ENCODE measurements around the gene DPP4.

DPP4 gene

GRCh38 chr2:161987311-161987710 lies 86.7 kb downstream of the DPP4 start:
- DNase-seq (ENCODE audit: low read depth, low spot score): no peak
- POLR2A ChIA-PET: no interaction called here
- no peak for TF ChIP-seq CTCF (IDR thresholded peaks at IDR 0.05; ENCODE audit: insufficient read depth, low read length, missing control alignments)
- no peak overlapping the region for H3K4me3 ChIP-seq (ENCODE audit: low read depth, low read length)
- CTCF ChIA-PET: interaction anchor here (0.8 to 1.0 kb wide), 2 partner anchors 9 to 138 kb away, joined by 3 read pairs; no protein-coding TSS in a partner anchor

GRCh38 chr2:161983866-161984265 lies 90.1 kb downstream of the DPP4 start:
- no peak for TF ChIP-seq CTCF (IDR thresholded peaks at IDR 0.05; ENCODE audit: insufficient read depth, low read length, missing control alignments)
- no peak for DNase-seq (ENCODE audit: low read depth, low spot score)
- no peak overlapping the region for H3K4me3 ChIP-seq (ENCODE audit: low read depth, low read length)
- ChIA-PET CTCF (no interaction called here), POLR2A (no interaction called here)

GRCh38 chr2:161983331-161983651 lies 90.7 kb downstream of the DPP4 start:
- TF ChIP-seq CTCF (IDR thresholded peaks at IDR 0.05; ENCODE audit: insufficient read depth, low read length, missing control alignments): no peak
- DNase-seq (ENCODE audit: low read depth, low spot score): no peak
- ChIA-PET CTCF (no interaction called here), POLR2A (no interaction called here)
- H3K4me3 ChIP-seq (ENCODE audit: low read depth, low read length): no peak overlapping the region

DNA sequence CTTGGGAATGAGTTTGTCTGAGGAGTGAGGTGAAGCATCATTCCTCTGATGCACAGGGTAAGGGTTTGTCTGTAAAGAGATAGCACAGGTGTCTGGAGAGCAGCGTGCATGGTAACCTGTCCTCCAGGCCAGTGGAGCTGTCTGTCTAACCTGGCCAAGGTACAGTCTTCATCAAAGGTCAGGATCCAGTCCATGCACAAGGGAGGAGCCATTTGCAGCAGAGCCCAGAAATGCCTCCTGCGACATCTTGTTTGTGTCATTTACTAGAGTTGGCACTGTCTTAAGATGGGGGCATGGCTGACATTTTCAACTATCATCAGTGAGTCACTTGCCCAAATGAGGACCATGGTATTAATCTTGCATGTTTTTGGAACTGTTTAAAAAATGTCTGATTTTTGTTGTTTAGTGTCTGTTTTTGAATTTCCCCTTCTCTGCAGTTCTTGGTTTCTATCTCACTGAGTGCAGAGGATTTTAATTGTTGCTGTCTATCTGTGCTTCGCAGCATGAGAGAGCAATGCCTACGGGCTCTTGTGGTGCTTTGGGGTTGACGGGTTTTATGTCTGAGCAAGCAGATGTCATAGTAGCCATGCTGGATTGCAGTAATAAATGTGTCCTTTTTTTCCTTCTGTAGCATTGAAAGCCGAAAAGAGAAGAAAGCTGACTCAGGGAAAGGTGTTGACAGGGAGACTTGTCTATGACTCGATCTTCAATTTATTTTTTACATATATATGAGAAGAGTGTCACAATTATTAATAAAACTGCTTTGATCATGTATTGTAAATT lies 91.3 kb downstream of the DPP4 start:
- ChIA-PET POLR2A (no interaction called here), CTCF (interaction anchor here (1.2 kb wide), 1 partner anchor 142 kb away, joined by 4 read pairs; no protein-coding TSS in a partner anchor)
- DNase-seq (ENCODE audit: low read depth, low spot score): no peak
- no peak for TF ChIP-seq CTCF (IDR thresholded peaks at IDR 0.05; ENCODE audit: insufficient read depth, low read length, missing control alignments)
- no peak overlapping the region for H3K4me3 ChIP-seq (ENCODE audit: low read depth, low read length)

DNA sequence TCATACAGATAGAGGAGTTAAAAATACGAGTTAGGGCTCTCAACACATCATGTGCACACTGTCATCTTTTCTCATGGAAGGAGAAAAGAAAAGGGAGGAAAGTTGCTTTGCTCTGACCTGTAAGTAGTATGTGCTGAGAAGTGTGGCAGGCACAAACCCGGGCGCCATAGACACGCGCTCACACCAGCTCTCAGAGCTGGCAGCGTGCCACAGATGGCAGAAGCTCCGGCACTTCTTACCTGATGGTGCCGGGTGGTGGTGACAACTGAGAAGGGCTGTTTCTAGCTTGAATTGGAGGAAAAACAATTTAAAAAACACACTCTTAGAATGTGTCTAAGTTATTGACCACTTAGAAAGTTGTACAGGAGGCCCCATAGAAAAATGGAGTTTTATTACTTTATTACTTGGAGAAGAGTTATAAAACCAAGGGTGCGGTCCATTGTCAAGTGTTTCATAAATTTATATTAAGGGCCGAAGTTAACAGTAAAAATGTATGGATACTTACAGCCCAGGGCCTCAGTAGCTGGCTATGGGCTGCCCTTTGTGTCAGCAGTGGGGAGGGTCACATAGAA lies 92.2 kb downstream of the DPP4 start:
- CTCF ChIA-PET: interaction anchor here (1.2 kb wide), 1 partner anchor 143 kb away, joined by 4 read pairs; no protein-coding TSS in a partner anchor
- no peak for TF ChIP-seq CTCF (IDR thresholded peaks at IDR 0.05; ENCODE audit: insufficient read depth, low read length, missing control alignments)
- DNase-seq (ENCODE audit: low read depth, low spot score): no peak
- H3K4me3 ChIP-seq (ENCODE audit: low read depth, low read length): no peak overlapping the region
- POLR2A ChIA-PET: no interaction called here

- POLR2A ChIA-PET: no interaction called here
- DNase-seq (ENCODE audit: low read depth, low spot score): no peak
- no peak for TF ChIP-seq CTCF (IDR thresholded peaks at IDR 0.05; ENCODE audit: insufficient read depth, low read length, missing control alignments)
- no peak overlapping the region for H3K4me3 ChIP-seq (ENCODE audit: low read depth, low read length)
- CTCF ChIA-PET: no interaction called here
Measured at GRCh38 chr2:161980976-161981375, 93.0 kb downstream of the DPP4 start.
